Measurements from ENCODE around the gene FAM163A.

FAM163A gene

GRCh38 chr1:179744401-179745130 is 1.5 kb downstream of the FAM163A start:
- Histone ChIP-seq H3K27ac (no peak overlapping the region), H3K27me3 (peaks cover 90% of the 10 kb centered on the region), H3K36me3 (no peaks in the 10 kb centered on the region), H3K4me1 (ENCODE audit: control insufficient read depth in 1 of 2, insufficient read depth in 1 of 2, low read depth in 1 of 2, low read length in 1 of 2) (peaks cover 10 to 17% of the 10 kb centered on the region in 2 experiments), H3K9me3 (no peaks in the 10 kb centered on the region), H3K4me3 (ENCODE audit: low read depth in 1 of 2, low read length in 1 of 2) (peak overlapping the region in 1 of 2 experiments; percentile 40)
- TF ChIP-seq CTCF (IDR thresholded peaks at IDR 0.05): no peak

DNA sequence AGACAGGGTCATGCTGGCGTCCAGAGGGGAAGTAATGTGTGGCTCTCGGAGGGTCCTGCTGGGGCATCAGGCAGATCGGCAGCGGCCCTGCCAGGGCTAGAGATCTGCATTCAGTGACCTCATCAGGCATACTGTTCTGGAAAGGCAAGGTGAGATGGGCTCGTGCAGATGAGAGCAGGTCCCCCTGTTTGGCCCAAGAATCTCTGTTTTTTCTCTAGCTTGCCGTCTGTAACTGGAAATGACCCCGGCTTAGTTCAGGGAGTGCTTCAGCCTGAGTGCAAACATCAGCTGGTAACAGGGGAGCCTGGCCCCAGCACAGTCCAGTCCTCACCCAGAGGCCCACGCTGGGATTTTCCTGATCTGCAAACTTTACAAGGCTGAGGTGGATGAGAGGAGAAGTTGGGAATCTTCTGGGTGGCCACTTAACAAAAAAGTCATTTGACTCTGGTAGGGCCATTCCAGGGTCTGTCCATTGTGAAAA is 2.1 kb downstream of the FAM163A start:
- Histone ChIP-seq H3K4me3 (ENCODE audit: low read depth in 1 of 2, low read length in 1 of 2) (no peak overlapping the region), H3K27me3 (peaks cover 84% of the 10 kb centered on the region), H3K27ac (no peak overlapping the region), H3K4me1 (ENCODE audit: control insufficient read depth in 1 of 2, insufficient read depth in 1 of 2, low read depth in 1 of 2, low read length in 1 of 2) (peaks cover 10 to 17% of the 10 kb centered on the region in 2 experiments), H3K9me3 (no peaks in the 10 kb centered on the region), H3K36me3 (no peaks in the 10 kb centered on the region)
- no peak for TF ChIP-seq CTCF (IDR thresholded peaks at IDR 0.05)

- peaks cover 78% of the 10 kb centered on the region for H3K27me3 ChIP-seq
- no peak overlapping the region for H3K4me3 ChIP-seq (ENCODE audit: low read depth in 1 of 2, low read length in 1 of 2)
- no peaks in the 10 kb centered on the region for H3K9me3 ChIP-seq
- no peak for TF ChIP-seq CTCF (IDR thresholded peaks at IDR 0.05)
- no peaks in the 10 kb centered on the region for H3K36me3 ChIP-seq
- H3K4me1 ChIP-seq (ENCODE audit: control insufficient read depth in 1 of 2, insufficient read depth in 1 of 2, low read depth in 1 of 2, low read length in 1 of 2): peaks cover 10 to 17% of the 10 kb centered on the region in 2 experiments
- H3K27ac ChIP-seq: no peak overlapping the region
Measured at GRCh38 chr1:179745743-179746142, 2.7 kb downstream of the FAM163A start.

- Histone ChIP-seq H3K36me3 (no peaks in the 10 kb centered on the region), H3K9me3 (no peaks in the 10 kb centered on the region), H3K4me3 (ENCODE audit: low read depth in 1 of 2, low read length in 1 of 2) (no peak overlapping the region), H3K27ac (no peak overlapping the region), H3K27me3 (peaks cover 60% of the 10 kb centered on the region), H3K4me1 (ENCODE audit: control insufficient read depth in 1 of 2, insufficient read depth in 1 of 2, low read depth in 1 of 2, low read length in 1 of 2) (peaks cover 10 to 17% of the 10 kb centered on the region in 2 experiments)
- no peak for TF ChIP-seq CTCF (IDR thresholded peaks at IDR 0.05)
Measured at GRCh38 chr1:179747611-179748010, 4.5 kb downstream of the FAM163A start.

DNA sequence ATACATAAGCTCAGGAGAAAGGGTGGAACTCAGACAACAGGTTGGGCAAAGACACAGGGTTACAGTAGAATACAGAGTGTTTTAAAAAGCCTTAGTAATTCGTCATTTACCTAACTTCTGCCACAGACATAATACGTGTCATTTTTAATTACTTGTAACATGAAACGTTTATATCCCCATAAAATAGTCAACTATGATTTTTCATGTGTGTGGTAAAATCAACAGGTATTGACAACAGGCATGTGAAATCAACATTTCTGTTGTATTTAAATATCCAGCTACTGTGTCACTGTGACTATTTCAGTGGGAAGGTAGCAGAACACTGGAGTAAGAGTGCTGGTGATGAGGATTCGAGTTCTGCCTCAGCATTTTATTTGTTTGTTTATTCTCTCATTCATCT is 5.7 kb downstream of the FAM163A start:
- no peak for TF ChIP-seq CTCF (IDR thresholded peaks at IDR 0.05)

More for the DNA sequence above, 5.7 kb downstream of the FAM163A start:
- Histone ChIP-seq H3K36me3 (no peaks in the 10 kb centered on the region), H3K27me3 (peaks cover 52% of the 10 kb centered on the region), H3K9me3 (no peaks in the 10 kb centered on the region), H3K4me3 (ENCODE audit: low read depth in 1 of 2, low read length in 1 of 2) (no peak overlapping the region), H3K4me1 (ENCODE audit: control insufficient read depth in 1 of 2, insufficient read depth in 1 of 2, low read depth in 1 of 2, low read length in 1 of 2) (peaks cover 6 to 7% of the 10 kb centered on the region in 2 experiments), H3K27ac (no peak overlapping the region)

Data from neutrophil (primary cell).